Activated naive CD4-positive, alpha-beta T cell treated with anti-CD3 and anti-CD28 coated beads for 36 hours (primary cell): ENCODE results near the gene TCHH. TPM values are rescaled to one million over a fixed set of nuclear protein-coding genes. Genes with fewer than 3 reads are reported as not detected.

Experiments
- CTCF ChIA-PET: fragments of 350-600 bp; sonication (Branson Sonifier 250); formaldehyde crosslinking; loops from one replicate; lab custom pipeline; 2021; ENCODE audit warnings: antibody characterized with exemption; lab: Charles Lee
- DNase-seq: peaks from one replicate; pipeline ENCODE4 v3.0.0-alpha.2; 2020
- H3K27ac Mint-ChIP-seq: one replicate; pipeline ENCODE4 v1.8.0; 2021; ENCODE audit warnings: mild to moderate bottlenecking, mixed read lengths
- H3K27me3 Mint-ChIP-seq: one replicate; pipeline ENCODE4 v1.8.0; 2021; ENCODE audit warnings: low read depth, mixed read lengths
- H3K36me3 Mint-ChIP-seq: one replicate; pipeline ENCODE4 v1.8.0; 2021; ENCODE audit warnings: low read depth, mixed read lengths
- H3K4me1 Mint-ChIP-seq: one replicate; pipeline ENCODE4 v1.8.0; 2021; ENCODE audit warnings: low read depth, mixed read lengths
- H3K4me3 Mint-ChIP-seq: one replicate; pipeline ENCODE4 v1.8.0; 2021; ENCODE audit warnings: mild to moderate bottlenecking, moderate library complexity, mixed read lengths
- H3K9me3 Mint-ChIP-seq: one replicate; pipeline ENCODE4 v1.8.0; 2021; ENCODE audit warnings: mixed read lengths
- intact Hi-C: fragments of 100-400 bp; cut with micrococcal nuclease; formaldehyde crosslinking; loops from one replicate; pipeline ENCODE4 v1.15.1; 2023
- total RNA-seq, 2 experiments: library from RNA; stranded (reverse); gene quantifications; one replicate each; pipeline ENCODE4 v1.2.3, GENCODE V29; 2021

The TCHH gene
- total RNA-seq, 2 experiments from 2014 or later: not detected

- Mint-ChIP-seq H3K36me3 (no peaks in the 10 kb centered on the region), H3K9me3 (peaks cover 20% of the 10 kb centered on the region), H3K27ac (no peak overlapping the region), H3K4me3 (no peak overlapping the region), H3K27me3 (peaks cover 46% of the 10 kb centered on the region), H3K4me1 (peaks cover 9% of the 10 kb centered on the region)
- CTCF ChIA-PET: interaction anchor here (0.9 kb wide), 1 partner anchor 91 kb away, joined by 3 read pairs; no protein-coding TSS in a partner anchor
- intact Hi-C loops: loop anchor here (1.0 kb wide), 1 partner anchor 95 kb away; no protein-coding TSS in a partner anchor
- DNase-seq: peak; percentile 54
These were observed 28.1 kb upstream of the TCHH start for GRCh38 chr1:152143150-152143887.

DNA sequence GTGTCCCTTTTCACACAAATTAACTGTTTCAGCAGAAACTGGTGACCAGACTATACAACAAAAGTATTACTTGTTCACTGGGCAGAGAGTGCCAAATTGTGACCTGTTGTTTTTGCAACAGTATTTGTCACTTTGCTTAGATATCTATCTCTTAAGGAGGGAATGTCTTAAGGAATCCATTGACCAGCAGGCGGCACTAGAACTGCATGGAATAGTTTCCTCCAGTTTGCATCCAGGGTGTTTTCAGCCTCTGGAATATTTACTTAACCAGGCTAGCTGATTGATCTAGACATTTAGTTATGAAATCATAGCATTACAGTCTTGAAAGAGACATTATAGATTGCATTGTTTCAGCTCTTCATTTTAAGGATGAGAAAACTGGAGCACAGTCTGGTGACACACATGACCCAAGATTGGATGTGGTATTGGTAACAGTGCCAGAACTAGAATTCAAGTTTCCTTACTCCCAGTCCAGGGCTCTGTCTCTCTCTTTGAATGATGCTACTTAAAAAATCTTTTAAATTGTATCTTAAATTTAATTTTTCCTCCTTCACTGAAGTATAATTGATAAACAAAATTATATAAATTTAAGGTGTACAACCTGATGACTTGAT lies 26.8 kb upstream of the TCHH start:
- H3K4me1 Mint-ChIP-seq: peaks cover 9% of the 10 kb centered on the region
- DNase-seq: peak; percentile 62
- no peak overlapping the region for H3K27ac Mint-ChIP-seq
- H3K27me3 Mint-ChIP-seq: peaks cover 50% of the 10 kb centered on the region
- intact Hi-C loops: loop anchor here (1.0 kb wide), 4 partner anchors 43 to 316 kb away; no protein-coding TSS in a partner anchor
- H3K4me3 Mint-ChIP-seq: no peak overlapping the region
- H3K36me3 Mint-ChIP-seq: no peaks in the 10 kb centered on the region
- peaks cover 13% of the 10 kb centered on the region for H3K9me3 Mint-ChIP-seq
- CTCF ChIA-PET: interaction anchor here (0.6 to 2.4 kb wide), 9 partner anchors 8 to 89 kb away, joined by 3 to 9 read pairs (median 4); no protein-coding TSS in a partner anchor

DNA sequence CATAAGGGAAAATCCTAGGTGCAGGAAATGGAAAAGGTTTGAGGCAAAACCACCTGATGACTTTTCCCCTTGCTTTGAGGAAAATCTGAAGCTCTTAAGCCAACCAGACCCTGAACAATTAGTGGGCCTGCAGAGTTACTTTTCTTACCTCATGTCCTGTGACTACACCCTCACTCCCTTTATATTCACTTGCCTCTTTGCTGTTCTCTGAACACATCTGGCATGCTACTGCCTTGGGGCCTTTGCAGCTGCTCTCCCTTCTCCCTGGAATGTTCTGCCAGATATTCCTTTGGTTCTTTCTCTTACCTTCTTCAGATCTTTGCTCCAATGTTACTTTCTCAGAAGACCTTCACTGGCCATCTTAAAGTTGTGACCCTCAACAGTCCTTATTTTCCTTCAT lies 22.0 kb upstream of the TCHH start:
- no peaks in the 10 kb centered on the region for H3K36me3 Mint-ChIP-seq
- H3K4me3 Mint-ChIP-seq: no peak overlapping the region
- H3K27me3 Mint-ChIP-seq: peaks cover 38% of the 10 kb centered on the region
- peaks cover 4% of the 10 kb centered on the region for H3K9me3 Mint-ChIP-seq
- H3K4me1 Mint-ChIP-seq: no peaks in the 10 kb centered on the region
- intact Hi-C loops: no loop called here
- DNase-seq: no peak
- CTCF ChIA-PET: interaction anchor here (1.2 to 2.2 kb wide), 2 partner anchors 48 to 321 kb away, joined by 3 to 7 read pairs; no protein-coding TSS in a partner anchor
- no peak overlapping the region for H3K27ac Mint-ChIP-seq

GRCh38 chr1:152130186-152130585 lies 14.9 kb upstream of the TCHH start:
- H3K27me3 Mint-ChIP-seq: peaks cover 49% of the 10 kb centered on the region
- CTCF ChIA-PET: interaction anchor here (1.8 kb wide), 1 partner anchor 77 kb away, joined by 8 read pairs; no protein-coding TSS in a partner anchor

DNA sequence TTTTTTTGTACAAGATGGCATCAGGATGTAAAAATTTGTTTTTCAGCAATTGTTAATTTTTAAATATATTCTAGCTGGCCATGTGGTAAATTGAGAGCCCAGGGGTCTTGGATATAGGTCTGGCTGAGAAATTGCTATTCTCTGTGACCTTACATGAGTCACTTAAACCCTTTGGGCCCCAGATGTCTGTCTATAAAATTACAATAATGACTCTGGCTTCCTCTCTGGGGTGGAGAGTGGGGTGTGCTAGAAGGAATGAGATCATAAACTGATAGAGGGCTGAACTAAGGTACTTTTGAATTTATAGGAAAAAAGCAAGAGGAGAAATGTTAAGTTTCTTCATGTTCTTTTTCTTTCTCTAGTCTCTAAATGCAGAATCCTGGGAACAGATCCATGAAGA lies 12.4 kb upstream of the TCHH start:
- Mint-ChIP-seq H3K9me3 (peaks cover under 1% of the 10 kb centered on the region), H3K36me3 (no peaks in the 10 kb centered on the region), H3K4me3 (no peak overlapping the region), H3K4me1 (no peaks in the 10 kb centered on the region), H3K27me3 (peaks cover 54% of the 10 kb centered on the region), H3K27ac (no peak overlapping the region)
- intact Hi-C loops: no loop called here
- CTCF ChIA-PET: no interaction called here
- DNase-seq: no peak

More at GRCh38 chr1:152130186-152130585, 14.9 kb upstream of the TCHH start:
- Mint-ChIP-seq H3K36me3 (no peaks in the 10 kb centered on the region), H3K4me3 (no peak overlapping the region), H3K27ac (no peak overlapping the region), H3K4me1 (no peaks in the 10 kb centered on the region), H3K9me3 (peaks cover 4% of the 10 kb centered on the region)
- no peak for DNase-seq
- intact Hi-C loops: no loop called here

- CTCF ChIA-PET: no interaction called here
- no peak for DNase-seq
- Mint-ChIP-seq H3K4me1 (no peaks in the 10 kb centered on the region), H3K27me3 (peaks cover 54% of the 10 kb centered on the region), H3K4me3 (no peak overlapping the region), H3K27ac (no peak overlapping the region), H3K36me3 (no peaks in the 10 kb centered on the region), H3K9me3 (no peaks in the 10 kb centered on the region)
- intact Hi-C loops: no loop called here
These were observed 10.7 kb upstream of the TCHH start for GRCh38 chr1:152125834-152126443.

DNA sequence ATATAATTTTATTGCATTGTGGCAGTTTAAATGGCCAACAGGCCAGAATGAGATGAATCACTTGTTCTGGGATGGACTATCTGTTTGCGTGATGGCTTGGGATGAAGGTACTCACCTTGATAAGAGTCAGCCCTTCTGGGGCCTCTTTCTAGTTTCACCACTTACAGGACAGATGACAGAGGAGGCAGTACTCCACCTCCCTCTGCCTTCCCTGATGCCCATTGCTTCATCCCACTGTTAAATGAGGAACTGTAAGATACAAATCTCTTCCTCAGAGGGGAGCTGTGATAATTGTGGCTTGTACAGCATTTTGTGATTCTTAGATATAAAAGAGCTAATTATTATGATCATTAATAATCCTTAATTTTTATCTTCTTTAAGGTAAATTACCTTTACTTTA lies 3.7 kb upstream of the TCHH start:
- no peaks in the 10 kb centered on the region for H3K9me3 Mint-ChIP-seq
- H3K27me3 Mint-ChIP-seq: peaks cover 40% of the 10 kb centered on the region
- H3K4me3 Mint-ChIP-seq: no peak overlapping the region
- H3K36me3 Mint-ChIP-seq: no peaks in the 10 kb centered on the region
- intact Hi-C loops: no loop called here
- DNase-seq: no peak
- H3K4me1 Mint-ChIP-seq: no peaks in the 10 kb centered on the region
- H3K27ac Mint-ChIP-seq: no peak overlapping the region
- CTCF ChIA-PET: interaction anchor here (2.0 kb wide), 1 partner anchor 23 kb away, joined by 4 read pairs; no protein-coding TSS in a partner anchor

GRCh38 chr1:152112885-152113432 lies 2.3 kb downstream of the TCHH start:
- no peak for DNase-seq
- peaks cover 26% of the 10 kb centered on the region for H3K27me3 Mint-ChIP-seq
- H3K36me3 Mint-ChIP-seq: no peaks in the 10 kb centered on the region
- no peak overlapping the region for H3K4me3 Mint-ChIP-seq
- no peaks in the 10 kb centered on the region for H3K9me3 Mint-ChIP-seq
- intact Hi-C loops: no loop called here
- no peak overlapping the region for H3K27ac Mint-ChIP-seq
- H3K4me1 Mint-ChIP-seq: no peaks in the 10 kb centered on the region
- CTCF ChIA-PET: interaction anchor here (0.6 to 1.3 kb wide), 4 partner anchors 70 to 346 kb away, joined by 3 to 5 read pairs (median 4); partner anchors contain the start of gene S100A11

GRCh38 chr1:152112101-152112884 lies 3.0 kb downstream of the TCHH start:
- H3K4me1 Mint-ChIP-seq: peaks cover 4% of the 10 kb centered on the region
- H3K27me3 Mint-ChIP-seq: peaks cover 25% of the 10 kb centered on the region
- DNase-seq: peak; percentile 22
- H3K27ac Mint-ChIP-seq: no peak overlapping the region
- CTCF ChIA-PET: interaction anchor here (0.6 to 3.0 kb wide), 7 partner anchors 16 to 346 kb away, joined by 3 to 26 read pairs (median 4); no protein-coding TSS in a partner anchor
- no peak overlapping the region for H3K4me3 Mint-ChIP-seq
- H3K36me3 Mint-ChIP-seq: no peaks in the 10 kb centered on the region
- H3K9me3 Mint-ChIP-seq: no peaks in the 10 kb centered on the region
- intact Hi-C loops: no loop called here

GRCh38 chr1:152111515-152111968 lies 3.7 kb downstream of the TCHH start:
- Mint-ChIP-seq H3K4me1 (peaks cover 4% of the 10 kb centered on the region), H3K27me3 (peaks cover 17% of the 10 kb centered on the region), H3K27ac (no peak overlapping the region), H3K4me3 (no peak overlapping the region), H3K36me3 (no peaks in the 10 kb centered on the region), H3K9me3 (no peaks in the 10 kb centered on the region)
- CTCF ChIA-PET: interaction anchor here (0.7 to 4.0 kb wide), 5 partner anchors 15 to 137 kb away, joined by 3 to 26 read pairs (median 5); no protein-coding TSS in a partner anchor
- intact Hi-C loops: loop anchor here (1.0 to 2.0 kb wide), 2 partner anchors 59 to 77 kb away; no protein-coding TSS in a partner anchor
- DNase-seq: peak; percentile 48

DNA sequence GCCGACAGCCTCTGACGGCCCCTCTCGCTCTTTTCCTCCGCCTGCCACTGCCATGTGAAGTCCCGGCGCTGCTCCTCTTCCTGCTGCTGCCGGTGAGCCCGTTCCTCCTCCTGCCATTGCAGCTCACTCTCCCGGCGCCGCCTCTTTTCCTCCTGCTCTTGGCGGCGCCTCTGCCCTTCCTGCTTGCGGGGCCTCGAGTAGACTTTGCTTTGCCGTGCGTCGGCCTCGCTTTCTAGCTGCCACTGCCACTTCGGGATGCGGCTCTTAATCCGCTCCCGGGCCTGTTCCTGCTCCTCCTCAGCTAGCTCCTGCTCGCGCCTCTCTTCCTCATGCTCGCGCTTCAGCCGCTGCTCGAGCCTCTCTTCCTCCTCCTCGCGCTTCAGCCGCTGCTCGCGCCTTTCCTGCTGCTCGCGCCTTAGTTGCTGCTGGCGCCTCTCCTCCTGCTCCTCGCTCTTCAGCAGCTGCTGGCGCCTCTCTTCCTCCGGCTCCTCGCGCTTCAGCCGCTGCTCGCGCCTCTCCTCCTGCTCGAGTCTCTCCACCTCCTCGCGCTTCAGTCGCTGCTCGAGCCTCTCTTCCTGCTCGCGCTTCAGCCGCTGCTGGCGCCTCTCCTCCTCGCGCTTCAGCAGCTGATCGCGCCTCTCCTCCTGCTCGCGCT lies 4.3 kb downstream of the TCHH start:
- H3K9me3 Mint-ChIP-seq: no peaks in the 10 kb centered on the region
- intact Hi-C loops: loop anchor here (1.0 to 2.0 kb wide), 3 partner anchors 59 to 78 kb away; no protein-coding TSS in a partner anchor
- peaks cover 17% of the 10 kb centered on the region for H3K27me3 Mint-ChIP-seq
- no peak overlapping the region for H3K27ac Mint-ChIP-seq
- peak; percentile 49 for DNase-seq
- peaks cover 4% of the 10 kb centered on the region for H3K4me1 Mint-ChIP-seq
- CTCF ChIA-PET: interaction anchor here (0.7 to 4.0 kb wide), 8 partner anchors 58 to 450 kb away, joined by 3 to 26 read pairs (median 6); no protein-coding TSS in a partner anchor
- no peaks in the 10 kb centered on the region for H3K36me3 Mint-ChIP-seq
- no peak overlapping the region for H3K4me3 Mint-ChIP-seq
